ENCODE data around the gene EGFL7.

EGFL7 gene

DNA sequence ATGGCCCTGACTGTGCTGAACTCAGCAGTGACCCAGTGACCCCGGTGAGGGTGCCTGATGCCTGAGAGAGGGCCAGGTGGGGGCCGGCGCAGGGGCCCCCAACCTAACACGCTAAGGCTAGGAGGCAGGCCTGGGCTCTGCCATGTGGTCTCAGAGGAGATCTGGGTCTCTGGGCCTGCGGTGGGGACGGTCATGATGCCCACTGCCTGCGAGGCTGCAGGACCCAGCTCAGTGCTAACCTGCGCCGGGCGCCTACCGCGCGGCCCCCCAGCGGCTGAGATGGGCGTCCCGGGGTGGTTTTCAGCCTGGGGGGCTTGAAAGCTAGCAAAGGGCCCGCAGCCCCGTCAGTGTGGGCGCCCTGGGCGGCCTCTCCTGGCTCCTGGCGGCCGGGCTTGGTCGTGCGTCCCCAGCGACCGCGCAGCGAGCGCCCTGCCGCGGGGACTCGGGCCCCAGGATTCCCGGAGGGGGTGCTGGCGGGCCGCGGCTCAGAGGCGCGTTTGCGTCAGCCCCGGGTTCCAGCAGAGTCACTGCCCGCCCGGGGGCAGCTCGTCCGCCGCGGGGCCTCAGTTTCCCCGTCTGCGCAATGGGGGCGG is 2.5 kb downstream of the EGFL7 start:
- peaks cover 72% of the 10 kb centered on the region for H3K27me3 ChIP-seq (ENCODE audit: insufficient read depth, low read length)
- H2AFZ ChIP-seq (ENCODE audit: low read depth, low read length) = no peak overlapping the region
- no peaks in the 10 kb centered on the region for H3K9me3 ChIP-seq (ENCODE audit: low read length)
- no peaks in the 10 kb centered on the region for H3K36me3 ChIP-seq (ENCODE audit: insufficient read depth, low read length)
- peaks cover 12% of the 10 kb centered on the region for H3K4me1 ChIP-seq (ENCODE audit: insufficient read depth, low read length)
- no peak overlapping the region for H3K4me3 ChIP-seq (ENCODE audit: low read length)

DNA sequence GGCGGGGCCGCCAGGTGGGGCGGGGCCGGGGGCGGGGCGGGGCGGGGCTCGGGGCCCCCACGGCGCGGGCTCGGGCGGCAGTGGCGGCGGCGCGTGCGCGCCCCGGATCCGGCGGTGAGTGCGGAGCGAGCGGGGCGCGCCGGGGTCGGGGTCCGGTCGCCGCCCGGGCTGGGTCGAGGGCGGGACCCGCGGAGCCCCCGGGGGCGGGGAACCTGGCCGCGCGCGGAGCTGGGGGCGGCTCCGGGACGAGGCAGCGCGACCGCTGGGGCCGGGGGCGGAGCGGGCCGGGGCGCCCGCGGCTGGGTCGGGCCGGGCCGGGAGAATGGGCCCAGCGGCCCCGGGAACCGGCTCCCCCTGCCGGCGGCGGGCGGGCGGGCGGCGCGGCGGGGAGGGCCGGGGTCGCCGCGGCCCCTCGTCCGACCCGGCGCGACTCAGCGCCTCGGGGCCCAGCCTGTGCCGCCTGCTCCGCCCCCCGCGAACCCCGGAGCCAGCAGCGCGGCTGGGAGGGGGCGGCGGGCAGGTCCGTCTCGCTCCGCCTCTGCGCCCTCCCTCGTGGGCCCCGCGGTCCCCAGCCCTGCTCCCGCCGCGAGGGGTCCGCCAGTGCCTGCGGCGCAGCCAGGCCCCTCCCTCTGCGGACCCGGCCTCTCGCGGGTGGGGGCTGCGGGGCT is 3.1 kb downstream of the EGFL7 start:
- Histone ChIP-seq H3K4me3 (ENCODE audit: low read length) (no peak overlapping the region), H3K9me3 (ENCODE audit: low read length) (no peaks in the 10 kb centered on the region), H3K36me3 (ENCODE audit: insufficient read depth, low read length) (no peaks in the 10 kb centered on the region), H3K27me3 (ENCODE audit: insufficient read depth, low read length) (peaks cover 66% of the 10 kb centered on the region), H2AFZ (ENCODE audit: low read depth, low read length) (no peak overlapping the region), H3K4me1 (ENCODE audit: insufficient read depth, low read length) (peaks cover 12% of the 10 kb centered on the region)

DNA sequence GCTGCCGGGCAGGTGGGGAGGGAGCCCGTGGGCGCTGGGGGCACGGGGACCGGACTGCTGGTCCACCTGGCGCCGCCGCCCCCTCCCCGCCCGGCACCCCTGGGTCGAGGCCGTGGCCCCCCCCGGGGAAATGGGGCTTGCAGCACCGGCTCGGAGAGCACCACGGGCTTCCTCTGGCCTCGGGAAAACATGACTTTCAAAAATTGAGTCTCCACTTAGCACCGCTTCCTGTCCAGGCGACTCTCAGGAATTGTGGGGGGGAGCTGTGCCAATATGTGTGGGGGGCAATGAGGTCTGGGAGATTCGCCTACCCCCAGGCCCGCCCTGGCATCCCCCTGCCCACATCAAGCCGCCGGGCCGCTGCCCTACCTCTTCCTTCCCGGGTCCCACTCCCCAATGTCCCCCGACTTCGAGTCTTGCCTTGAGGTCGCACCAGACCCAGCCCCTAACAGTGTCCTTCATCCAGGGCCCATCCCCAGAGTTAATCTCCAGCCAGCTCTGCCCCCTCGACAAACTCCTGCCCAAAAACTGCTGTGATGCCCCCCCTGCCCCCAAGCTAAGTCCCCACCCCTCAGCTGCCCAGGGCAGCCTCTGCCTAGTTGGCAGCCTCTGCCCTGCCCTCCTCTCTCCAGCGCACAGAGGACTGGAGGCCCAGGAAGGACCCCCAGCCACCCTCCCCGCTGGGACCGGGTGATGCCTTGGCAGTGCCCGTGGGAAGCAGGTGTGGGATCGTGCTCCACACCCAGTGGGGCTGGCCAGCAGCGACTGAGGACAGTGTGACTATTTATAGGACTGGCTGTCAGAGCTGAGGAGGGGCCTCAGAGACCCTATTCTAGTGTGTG is 3.9 kb downstream of the EGFL7 start:
- H2AFZ ChIP-seq (ENCODE audit: low read depth, low read length) = no peak overlapping the region
- H3K27me3 ChIP-seq (ENCODE audit: insufficient read depth, low read length) = peaks cover 59% of the 10 kb centered on the region
- no peaks in the 10 kb centered on the region for H3K9me3 ChIP-seq (ENCODE audit: low read length)
- H3K36me3 ChIP-seq (ENCODE audit: insufficient read depth, low read length) = no peaks in the 10 kb centered on the region
- peaks cover 12% of the 10 kb centered on the region for H3K4me1 ChIP-seq (ENCODE audit: insufficient read depth, low read length)
- no peak overlapping the region for H3K4me3 ChIP-seq (ENCODE audit: low read length)

- no peaks in the 10 kb centered on the region for H3K36me3 ChIP-seq (ENCODE audit: insufficient read depth, low read length)
- H3K27me3 ChIP-seq (ENCODE audit: insufficient read depth, low read length) = peaks cover 53% of the 10 kb centered on the region
- H2AFZ ChIP-seq (ENCODE audit: low read depth, low read length) = no peak overlapping the region
- peaks cover 12% of the 10 kb centered on the region for H3K4me1 ChIP-seq (ENCODE audit: insufficient read depth, low read length)
- no peaks in the 10 kb centered on the region for H3K9me3 ChIP-seq (ENCODE audit: low read length)
- no peak overlapping the region for H3K4me3 ChIP-seq (ENCODE audit: low read length)
Observed at GRCh38 chr9:136667214-136667939, 4.7 kb downstream of the EGFL7 start.

DNA sequence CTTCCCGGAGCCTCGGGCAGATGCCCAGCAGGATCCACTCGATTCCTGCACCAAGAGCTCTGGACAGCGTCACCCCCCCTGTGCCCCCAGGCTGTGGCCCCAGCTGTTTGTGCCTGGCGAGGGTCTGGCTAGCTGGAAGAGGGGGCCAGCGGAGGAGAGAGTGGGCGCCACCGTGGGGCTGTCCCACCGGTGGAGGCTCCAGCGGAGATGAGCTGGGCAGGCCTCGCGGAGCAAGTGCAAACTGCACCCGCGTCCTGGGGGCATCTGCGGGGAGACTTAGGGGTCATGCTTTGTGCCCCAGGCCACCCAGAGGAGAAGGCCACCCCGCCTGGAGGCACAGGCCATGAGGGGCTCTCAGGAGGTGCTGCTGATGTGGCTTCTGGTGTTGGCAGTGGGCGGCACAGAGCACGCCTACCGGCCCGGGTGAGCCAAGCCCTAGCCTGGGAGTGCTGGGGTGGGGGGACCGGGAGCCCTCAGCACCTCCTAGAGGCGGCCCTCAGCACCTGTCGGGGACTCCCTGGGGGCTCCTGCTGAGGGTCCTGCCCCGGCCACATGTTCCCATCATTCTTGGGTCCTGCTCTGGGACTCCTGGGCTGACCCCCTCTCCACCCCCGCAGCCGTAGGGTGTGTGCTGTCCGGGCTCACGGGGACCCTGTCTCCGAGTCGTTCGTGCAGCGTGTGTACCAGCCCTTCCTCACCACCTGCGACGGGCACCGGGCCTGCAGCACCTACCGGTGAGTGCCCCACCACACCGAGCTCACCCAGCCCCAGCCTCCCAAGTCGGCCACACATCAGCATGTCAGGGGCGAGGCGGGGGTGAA is 5.4 kb downstream of the EGFL7 start:
- Histone ChIP-seq H3K4me3 (ENCODE audit: low read length) (no peak overlapping the region), H3K4me1 (ENCODE audit: insufficient read depth, low read length) (peaks cover 15% of the 10 kb centered on the region), H3K9me3 (ENCODE audit: low read length) (no peaks in the 10 kb centered on the region), H2AFZ (ENCODE audit: low read depth, low read length) (no peak overlapping the region), H3K36me3 (ENCODE audit: insufficient read depth, low read length) (no peaks in the 10 kb centered on the region), H3K27me3 (ENCODE audit: insufficient read depth, low read length) (peaks cover 46% of the 10 kb centered on the region)

DNA sequence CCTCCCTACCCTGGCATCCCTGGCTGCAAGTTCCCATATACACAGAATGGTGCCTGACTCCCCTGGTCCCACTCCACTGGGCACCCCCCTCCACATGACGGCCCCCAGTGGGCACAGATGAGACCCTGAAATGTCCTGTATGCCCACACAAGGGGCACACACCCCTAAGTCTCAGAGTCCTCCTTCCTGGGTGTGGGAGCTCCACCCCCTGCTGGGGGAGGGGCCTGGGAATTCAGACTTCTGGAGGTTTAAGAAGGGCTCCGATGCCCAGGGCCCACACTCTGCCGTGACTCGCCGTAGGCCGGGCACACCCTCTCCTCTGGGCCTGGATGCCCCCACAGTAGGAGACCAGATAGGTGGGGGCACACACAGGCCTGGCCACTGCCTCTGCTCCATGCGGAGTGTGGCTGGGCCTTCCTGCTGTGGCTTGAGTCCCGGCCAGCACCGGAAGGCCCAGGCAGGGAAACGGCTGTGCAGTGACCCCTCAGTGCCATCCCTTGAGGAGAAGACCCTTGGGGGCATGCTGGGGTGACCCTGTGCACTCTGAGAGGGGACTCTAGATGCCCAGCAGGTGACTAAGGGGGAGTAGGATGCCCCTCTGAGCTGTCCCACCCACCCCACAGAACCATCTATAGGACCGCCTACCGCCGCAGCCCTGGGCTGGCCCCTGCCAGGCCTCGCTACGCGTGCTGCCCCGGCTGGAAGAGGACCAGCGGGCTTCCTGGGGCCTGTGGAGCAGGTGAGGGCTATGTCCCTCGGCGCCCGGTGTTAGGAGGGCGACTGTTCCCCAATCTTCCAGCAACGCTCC is 6.5 kb downstream of the EGFL7 start:
- H3K27me3 ChIP-seq (ENCODE audit: insufficient read depth, low read length) = peaks cover 36% of the 10 kb centered on the region
- H3K36me3 ChIP-seq (ENCODE audit: insufficient read depth, low read length) = no peaks in the 10 kb centered on the region
- H3K4me1 ChIP-seq (ENCODE audit: insufficient read depth, low read length) = peaks cover 12% of the 10 kb centered on the region
- H3K4me3 ChIP-seq (ENCODE audit: low read length) = no peak overlapping the region
- H3K9me3 ChIP-seq (ENCODE audit: low read length) = no peaks in the 10 kb centered on the region
- no peak overlapping the region for H2AFZ ChIP-seq (ENCODE audit: low read depth, low read length)

- Histone ChIP-seq H3K4me3 (ENCODE audit: low read length) (no peak overlapping the region), H3K9me3 (ENCODE audit: low read length) (no peaks in the 10 kb centered on the region), H2AFZ (ENCODE audit: low read depth, low read length) (no peak overlapping the region), H3K4me1 (ENCODE audit: insufficient read depth, low read length) (peaks cover 12% of the 10 kb centered on the region), H3K27me3 (ENCODE audit: insufficient read depth, low read length) (peaks cover 29% of the 10 kb centered on the region), H3K36me3 (ENCODE audit: insufficient read depth, low read length) (no peaks in the 10 kb centered on the region)
Observed at GRCh38 chr9:136669791-136670464, 7.2 kb downstream of the EGFL7 start.

- H3K4me3 ChIP-seq (ENCODE audit: low read length) = no peak overlapping the region
- peaks cover 12% of the 10 kb centered on the region for H3K4me1 ChIP-seq (ENCODE audit: insufficient read depth, low read length)
- no peaks in the 10 kb centered on the region for H3K9me3 ChIP-seq (ENCODE audit: low read length)
Observed at GRCh38 chr9:136670576-136671253, 8.0 kb downstream of the EGFL7 start.

GRCh38 chr9:136671254-136671614 is 8.5 kb downstream of the EGFL7 start:
- Histone ChIP-seq H2AFZ (ENCODE audit: low read depth, low read length) (no peak overlapping the region), H3K4me3 (ENCODE audit: low read length) (no peak overlapping the region), H3K4me1 (ENCODE audit: insufficient read depth, low read length) (peaks cover 12% of the 10 kb centered on the region)

More at GRCh38 chr9:136670576-136671253, 8.0 kb downstream of the EGFL7 start:
- no peak overlapping the region for H2AFZ ChIP-seq (ENCODE audit: low read depth, low read length)
- H3K36me3 ChIP-seq (ENCODE audit: insufficient read depth, low read length) = no peaks in the 10 kb centered on the region
- peaks cover 24% of the 10 kb centered on the region for H3K27me3 ChIP-seq (ENCODE audit: insufficient read depth, low read length)

GRCh38 chr9:136671646-136672430 is 9.1 kb downstream of the EGFL7 start:
- Histone ChIP-seq H3K9me3 (ENCODE audit: low read length) (no peaks in the 10 kb centered on the region), H3K4me1 (ENCODE audit: insufficient read depth, low read length) (peaks cover 8% of the 10 kb centered on the region), H3K36me3 (ENCODE audit: insufficient read depth, low read length) (no peaks in the 10 kb centered on the region), H3K4me3 (ENCODE audit: low read length) (no peak overlapping the region), H2AFZ (ENCODE audit: low read depth, low read length) (no peak overlapping the region), H3K27me3 (ENCODE audit: insufficient read depth, low read length) (peaks cover 18% of the 10 kb centered on the region)

More at GRCh38 chr9:136671254-136671614, 8.5 kb downstream of the EGFL7 start:
- H3K9me3 ChIP-seq (ENCODE audit: low read length) = no peaks in the 10 kb centered on the region
- H3K36me3 ChIP-seq (ENCODE audit: insufficient read depth, low read length) = no peaks in the 10 kb centered on the region
- H3K27me3 ChIP-seq (ENCODE audit: insufficient read depth, low read length) = peaks cover 24% of the 10 kb centered on the region
